ENCODE data around the gene VIM.

- TF ChIP-seq CTCF (conservative IDR thresholded peaks at IDR 0.05 in 1 of 2, IDR thresholded peaks at IDR 0.05 in 1 of 2; ENCODE audit: low read depth in 1 of 2, low read length in 2 of 2), result no peak
- no peak for TF ChIP-seq EZH2 (IDR thresholded peaks at IDR 0.05; ENCODE audit: low read length, missing control alignments)
Measured at GRCh38 chr10:17196045-17196444, 32.0 kb upstream of the VIM start.

All from fibroblast of lung (primary cell).